Duodenal mucosa (tissue), 2 donors: ENCODE data around the gene DNAJC1.

Experiments used
- H3K27ac ChIP-seq: one replicate; pipeline ENCODE4 v1.7.0; 2013; ENCODE audit warnings: low read depth, low read length
- H3K27me3 ChIP-seq, 2 donors: one replicate each; pipeline ENCODE4 v1.7.0; 2013; ENCODE audit warnings: low read length in 2 of 2, control low read depth in 1 of 2; ENCODE audit not compliant: insufficient read depth in 2 of 2, control insufficient read depth in 1 of 2
- H3K36me3 ChIP-seq, 2 donors: one replicate each; pipeline ENCODE4 v1.7.0; 2013; ENCODE audit warnings: low read length in 2 of 2, control low read depth in 1 of 2; ENCODE audit not compliant: insufficient read depth in 2 of 2, control insufficient read depth in 1 of 2
- H3K4me1 ChIP-seq, 2 donors: one replicate each; pipeline ENCODE4 v1.7.0; 2013; ENCODE audit warnings: low read length in 2 of 2, control low read depth in 1 of 2; ENCODE audit not compliant: insufficient read depth in 2 of 2, control insufficient read depth in 1 of 2
- H3K4me3 ChIP-seq, 2 donors: one replicate each; pipeline ENCODE4 v1.7.0; 2013; ENCODE audit warnings: low read length in 2 of 2, low read depth in 1 of 2
- H3K9ac ChIP-seq, 2 donors: one replicate each; pipeline ENCODE4 v1.7.0; 2013; ENCODE audit warnings: low read length in 2 of 2, low read depth in 1 of 2
- H3K9me3 ChIP-seq, 2 donors: one replicate each; pipeline ENCODE4 v1.7.0; 2013; ENCODE audit warnings: low read length in 2 of 2, control low read depth in 1 of 2; ENCODE audit not compliant: control insufficient read depth in 1 of 2

DNAJC1 gene

DNA sequence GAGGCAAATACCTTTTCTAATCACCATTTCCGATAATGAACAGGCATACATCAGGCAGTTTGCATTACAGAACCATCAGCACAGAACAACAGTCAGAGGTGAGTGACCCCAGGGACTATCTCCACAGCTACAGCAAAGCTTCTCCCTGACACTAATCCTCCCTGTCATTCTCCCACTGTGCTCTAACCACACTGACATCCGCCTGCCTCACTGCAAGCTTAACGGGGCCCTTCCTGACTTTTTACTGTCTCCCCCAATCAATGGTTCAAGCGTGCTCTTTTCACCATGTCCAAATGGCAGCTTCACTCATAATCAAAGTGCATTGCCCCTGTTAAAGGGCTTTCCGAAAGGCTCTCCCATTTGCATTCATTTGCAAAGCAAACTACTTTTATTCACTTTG, 196.3 kb downstream of the DNAJC1 start:
- Histone ChIP-seq H3K4me1 (no peaks in the 10 kb centered on the region), H3K27ac (no peak overlapping the region), H3K9me3 (no peaks in the 10 kb centered on the region), H3K27me3 (no peaks in the 10 kb centered on the region), H3K4me3 (no peak overlapping the region), H3K9ac (no peak overlapping the region), H3K36me3 (peaks cover 0 to 2% of the 10 kb centered on the region in 2 donors)

DNA sequence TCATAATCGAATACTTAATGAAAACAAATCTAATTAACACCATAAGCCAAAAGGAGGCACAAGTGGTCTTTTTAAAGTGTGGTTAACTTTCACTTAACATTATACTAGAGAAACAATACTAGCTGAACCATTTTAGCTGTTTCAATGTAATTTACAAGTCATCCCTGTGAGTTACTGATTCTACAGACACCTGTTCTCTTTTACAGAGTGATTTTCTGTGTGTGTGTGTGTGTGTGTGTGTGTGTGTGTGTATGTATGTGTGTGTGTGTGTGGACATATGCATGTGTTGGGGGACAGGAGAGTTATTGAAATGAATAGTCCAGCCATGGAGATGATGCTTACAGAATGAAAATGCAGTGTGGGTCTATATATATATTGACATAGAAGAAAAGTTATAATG, 200.2 kb downstream of the DNAJC1 start:
- no peak overlapping the region for H3K4me3 ChIP-seq
- H3K27ac ChIP-seq = no peak overlapping the region
- no peaks in the 10 kb centered on the region for H3K9me3 ChIP-seq
- H3K27me3 ChIP-seq = no peaks in the 10 kb centered on the region
- no peak overlapping the region for H3K9ac ChIP-seq
- H3K4me1 ChIP-seq = no peaks in the 10 kb centered on the region
- peaks cover 0 to 3% of the 10 kb centered on the region in 2 donors for H3K36me3 ChIP-seq

DNA sequence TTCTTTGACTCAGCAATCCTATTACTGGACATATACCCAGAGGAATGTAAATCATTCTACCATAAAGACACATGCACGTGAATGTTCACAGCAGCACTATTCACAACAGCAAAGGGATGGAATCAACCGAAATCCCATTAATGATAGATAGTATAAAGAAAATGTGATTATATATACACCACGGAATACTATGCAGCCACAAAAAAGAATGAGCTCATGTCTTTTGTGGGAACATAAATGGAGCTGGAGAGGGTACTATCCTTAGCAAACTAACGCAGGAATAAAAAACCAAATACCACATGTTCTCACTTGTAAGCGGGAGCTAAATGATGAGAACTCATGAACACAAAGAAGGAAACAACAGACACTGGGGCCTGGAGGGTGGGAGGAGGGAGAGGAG, 201.9 kb downstream of the DNAJC1 start:
- Histone ChIP-seq H3K4me3 (no peak overlapping the region), H3K4me1 (no peaks in the 10 kb centered on the region), H3K27ac (no peak overlapping the region), H3K9me3 (no peaks in the 10 kb centered on the region), H3K9ac (no peak overlapping the region), H3K27me3 (no peaks in the 10 kb centered on the region), H3K36me3 (peaks cover 3% of the 10 kb centered on the region in 2 donors)

DNA sequence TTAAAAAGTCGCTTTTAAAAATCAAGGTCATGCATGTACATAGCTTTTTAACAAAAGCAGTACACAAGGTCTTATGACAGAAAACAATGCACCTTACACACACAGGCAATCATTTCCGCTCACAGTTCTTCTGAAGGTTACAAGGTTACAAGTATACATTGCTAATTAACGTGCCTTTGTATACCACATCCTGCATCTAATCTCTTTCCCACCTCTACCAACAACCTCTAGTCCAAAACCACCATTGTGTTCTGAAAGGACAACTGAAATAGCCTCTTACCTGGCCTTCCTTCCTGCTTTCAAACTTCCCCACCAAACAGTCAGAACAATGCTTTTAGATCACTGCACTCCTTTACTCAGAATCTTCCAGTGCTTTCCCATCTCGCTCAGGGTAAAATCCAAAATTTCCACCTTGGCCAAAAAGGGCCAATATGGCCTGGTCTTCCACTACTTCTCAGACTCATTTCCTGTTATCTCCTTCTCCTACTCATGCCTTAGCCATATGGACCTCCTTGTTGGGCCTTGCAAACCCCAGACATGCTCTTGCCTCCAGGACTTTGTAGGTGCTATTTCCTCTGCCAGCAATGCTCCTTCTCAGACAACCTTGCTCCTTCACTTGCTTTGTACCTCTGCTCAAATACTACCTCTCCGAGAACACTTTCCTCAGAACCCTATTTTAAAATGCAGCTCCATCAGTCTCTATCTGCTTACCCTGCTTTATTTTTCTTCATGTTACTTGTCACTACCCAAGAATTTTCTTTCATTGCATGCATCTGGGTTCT, 205.4 kb downstream of the DNAJC1 start:
- Histone ChIP-seq H3K27ac (no peak overlapping the region), H3K27me3 (no peaks in the 10 kb centered on the region), H3K9me3 (no peaks in the 10 kb centered on the region), H3K4me1 (no peaks in the 10 kb centered on the region), H3K36me3 (peaks cover 3% of the 10 kb centered on the region in 2 donors), H3K9ac (no peak overlapping the region), H3K4me3 (no peak overlapping the region)

DNA sequence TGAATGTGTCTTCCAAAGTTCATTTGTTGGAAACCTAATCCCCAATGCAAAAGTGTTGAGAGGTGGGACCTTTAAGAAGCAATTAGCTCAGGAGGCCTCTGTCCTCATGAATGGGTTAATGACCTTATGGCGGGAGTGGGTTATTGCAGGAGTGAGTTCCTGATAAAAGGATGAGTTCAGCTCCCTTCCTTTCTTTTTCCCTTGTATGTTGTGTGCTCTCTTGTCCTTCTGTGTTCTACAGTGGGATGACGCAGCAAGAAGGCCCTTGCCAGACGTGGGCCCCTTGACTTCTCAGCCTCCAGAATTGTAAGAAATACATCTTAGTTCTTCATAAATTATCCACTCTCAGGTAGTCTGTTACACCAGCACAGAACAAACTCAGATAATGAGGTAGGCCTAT, 206.0 kb downstream of the DNAJC1 start:
- no peaks in the 10 kb centered on the region for H3K9me3 ChIP-seq
- no peak overlapping the region for H3K4me3 ChIP-seq
- H3K27me3 ChIP-seq = no peaks in the 10 kb centered on the region
- H3K9ac ChIP-seq = no peak overlapping the region
- no peaks in the 10 kb centered on the region for H3K4me1 ChIP-seq
- H3K36me3 ChIP-seq = peaks cover 3% of the 10 kb centered on the region in 2 donors
- H3K27ac ChIP-seq = no peak overlapping the region

DNA sequence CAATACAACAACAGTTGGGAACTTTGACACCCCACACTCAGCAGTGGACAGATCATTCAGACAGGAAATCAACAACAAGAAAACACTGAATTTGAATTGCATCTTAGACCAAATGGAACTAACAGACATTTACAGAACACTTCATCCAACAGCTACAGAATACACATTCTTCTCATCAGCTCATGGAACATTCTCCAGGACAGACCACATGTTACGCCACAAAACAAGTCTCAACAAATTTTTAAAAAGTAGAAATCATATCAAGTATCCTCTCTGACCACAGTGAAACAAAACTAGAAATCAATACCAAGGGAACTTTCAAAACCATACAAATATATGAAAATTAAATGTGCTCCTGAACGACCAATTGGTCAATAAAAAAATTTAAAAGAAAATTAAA, 212.3 kb downstream of the DNAJC1 start:
- Histone ChIP-seq H3K9ac (no peak overlapping the region), H3K4me3 (no peak overlapping the region), H3K27me3 (no peaks in the 10 kb centered on the region), H3K4me1 (no peaks in the 10 kb centered on the region), H3K36me3 (peaks cover 0 to 5% of the 10 kb centered on the region in 2 donors), H3K9me3 (no peaks in the 10 kb centered on the region), H3K27ac (no peak overlapping the region)

DNA sequence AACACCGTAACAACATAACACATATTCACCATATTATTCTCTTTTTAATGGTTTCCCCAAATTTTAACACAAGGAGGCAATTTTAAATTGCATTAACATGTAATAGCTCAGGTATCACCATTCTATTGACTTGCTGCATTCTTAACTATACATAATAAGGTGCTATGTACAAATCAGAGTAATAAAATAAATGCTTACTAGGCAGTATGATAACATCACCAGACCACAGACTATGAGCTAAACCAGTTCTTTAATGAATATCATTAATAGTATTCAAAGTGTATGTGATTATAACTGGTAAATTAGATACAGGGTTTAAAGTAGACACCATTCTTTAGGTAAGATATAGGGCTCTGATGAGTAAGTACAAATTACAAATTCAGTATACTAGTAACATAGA, 226.6 kb downstream of the DNAJC1 start:
- no peaks in the 10 kb centered on the region for H3K4me1 ChIP-seq
- H3K4me3 ChIP-seq = no peak overlapping the region
- no peaks in the 10 kb centered on the region for H3K9me3 ChIP-seq
- no peaks in the 10 kb centered on the region for H3K27me3 ChIP-seq
- H3K36me3 ChIP-seq = no peaks in the 10 kb centered on the region
- H3K9ac ChIP-seq = no peak overlapping the region
- no peak overlapping the region for H3K27ac ChIP-seq

DNA sequence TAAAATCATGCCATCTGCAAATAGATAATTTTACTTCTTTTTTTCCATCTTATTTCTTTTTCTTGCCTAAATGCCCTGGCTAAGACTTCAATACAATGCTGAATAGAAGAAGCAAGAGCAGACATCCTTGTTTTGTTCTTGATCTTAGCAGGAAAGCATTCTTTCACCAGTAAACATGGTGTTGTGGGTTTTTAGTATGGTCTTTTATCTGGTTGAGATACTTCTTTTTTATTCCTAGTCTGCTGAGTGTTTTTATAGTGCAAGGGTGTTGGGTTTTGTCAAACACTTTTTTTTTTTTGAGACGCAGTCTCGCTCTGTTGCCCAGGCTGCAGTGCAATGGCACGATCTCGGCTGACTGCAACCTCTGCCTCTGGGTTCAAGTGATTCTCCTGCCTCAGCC, 232.3 kb downstream of the DNAJC1 start:
- Histone ChIP-seq H3K4me1 (no peaks in the 10 kb centered on the region), H3K27ac (no peak overlapping the region), H3K36me3 (no peaks in the 10 kb centered on the region), H3K9me3 (no peaks in the 10 kb centered on the region), H3K4me3 (no peak overlapping the region), H3K27me3 (no peaks in the 10 kb centered on the region), H3K9ac (no peak overlapping the region)

DNA sequence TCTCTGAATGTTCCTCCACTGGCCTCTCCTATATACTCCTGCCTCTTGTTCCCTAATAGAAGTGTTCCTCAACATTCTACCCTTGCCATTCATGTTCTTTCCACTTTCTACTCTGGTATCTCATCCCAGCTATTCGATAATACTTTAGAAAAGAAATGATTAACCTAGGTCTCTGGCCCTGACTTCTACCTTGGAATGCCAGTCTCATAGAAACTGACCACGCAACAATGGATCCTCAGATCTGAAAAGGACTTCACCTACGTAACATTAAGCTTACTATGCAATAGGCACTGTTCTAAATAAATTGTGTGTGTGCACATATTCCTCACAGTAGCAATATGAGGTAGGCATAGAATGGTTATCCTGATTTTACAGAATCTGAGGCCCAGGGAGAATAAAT, 234.5 kb downstream of the DNAJC1 start:
- Histone ChIP-seq H3K27ac (no peak overlapping the region), H3K9ac (no peak overlapping the region), H3K9me3 (no peaks in the 10 kb centered on the region), H3K27me3 (no peaks in the 10 kb centered on the region), H3K36me3 (no peaks in the 10 kb centered on the region), H3K4me3 (no peak overlapping the region), H3K4me1 (no peaks in the 10 kb centered on the region)

DNA sequence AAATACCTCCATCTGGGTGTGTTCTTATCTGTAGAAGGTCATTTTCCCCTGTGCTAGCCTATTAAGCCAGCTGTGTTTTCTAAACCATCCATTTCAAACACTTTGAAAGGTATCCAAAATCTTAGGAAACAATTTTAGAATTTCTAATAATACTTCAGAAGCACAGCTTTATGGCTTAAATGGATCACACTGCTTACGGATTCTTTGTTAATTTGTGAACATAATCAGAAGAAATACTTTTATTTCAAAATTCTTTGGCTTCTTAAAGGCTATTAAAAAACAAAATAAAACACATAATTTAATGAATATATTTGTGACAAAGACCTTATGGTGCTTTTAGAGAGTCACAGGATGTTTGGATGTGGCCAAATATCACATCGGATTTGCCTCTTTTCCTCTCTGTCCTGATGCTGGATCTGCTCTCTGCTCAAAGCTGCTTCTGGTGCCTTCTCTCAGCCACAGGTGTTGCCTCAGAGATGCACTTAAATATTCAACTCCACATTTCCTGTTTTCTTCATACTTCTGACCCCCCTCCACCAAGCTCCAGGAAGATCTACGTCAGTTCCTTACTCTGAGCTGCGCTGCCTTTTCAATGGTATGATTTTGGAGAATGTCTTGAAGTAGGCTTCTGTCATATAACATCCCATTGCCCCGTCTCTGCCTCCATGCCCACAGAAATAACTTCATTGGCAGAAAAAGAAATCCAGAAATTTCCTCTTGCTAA, 238.9 kb downstream of the DNAJC1 start:
- no peaks in the 10 kb centered on the region for H3K27me3 ChIP-seq
- H3K27ac ChIP-seq = no peak overlapping the region
- H3K9me3 ChIP-seq = no peaks in the 10 kb centered on the region
- H3K9ac ChIP-seq = no peak overlapping the region
- H3K4me3 ChIP-seq = no peak overlapping the region
- H3K4me1 ChIP-seq = no peaks in the 10 kb centered on the region
- H3K36me3 ChIP-seq = no peaks in the 10 kb centered on the region
